AG09309 (cell line): ENCODE data around the gene ZBTB46.

Experiments used
- DNase-seq: peaks from one replicate; pipeline ENCODE4 v3.0.0-alpha.2; 2010; ENCODE audit warnings: low read depth
- H3K4me3 ChIP-seq: 2 replicates; pipeline ENCODE4 v1.5.1; 2011; ENCODE audit warnings: mild to moderate bottlenecking, low read depth, low read length, moderate library complexity; ENCODE audit not compliant: control insufficient read depth
- CTCF ChIP-seq: IDR thresholded peaks from 2 replicates; pipeline ENCODE4 v1.5.1; 2011; ENCODE audit warnings: mild to moderate bottlenecking, low read depth, low read length, inconsistent platforms; ENCODE audit not compliant: insufficient read depth, control insufficient read depth; ENCODE audit errors: missing control alignments

The ZBTB46 gene

GRCh38 chr20:63748070-63748933 is 82.8 kb downstream of the ZBTB46 start:
- TF ChIP-seq CTCF, result no peak
- no peak for DNase-seq
- no peak overlapping the region for H3K4me3 ChIP-seq

- H3K4me3 ChIP-seq, result no peak overlapping the region
- TF ChIP-seq CTCF, result no peak
- DNase-seq, result no peak
Observed at GRCh38 chr20:63747622-63748069, 83.4 kb downstream of the ZBTB46 start.

GRCh38 chr20:63746751-63747315 is 84.2 kb downstream of the ZBTB46 start:
- DNase-seq, result no peak
- no peak overlapping the region for H3K4me3 ChIP-seq
- TF ChIP-seq CTCF, result no peak

GRCh38 chr20:63745961-63746731 is 84.9 kb downstream of the ZBTB46 start:
- no peak for TF ChIP-seq CTCF
- H3K4me3 ChIP-seq, result no peak overlapping the region
- no peak for DNase-seq

GRCh38 chr20:63745424-63745805 is 85.6 kb downstream of the ZBTB46 start:
- H3K4me3 ChIP-seq, result no peak overlapping the region
- no peak for TF ChIP-seq CTCF
- DNase-seq, result no peak

- no peak for DNase-seq
- no peak overlapping the region for H3K4me3 ChIP-seq
- no peak for TF ChIP-seq CTCF
Observed at GRCh38 chr20:63744574-63745423, 86.3 kb downstream of the ZBTB46 start.
